Measurements from ENCODE around the gene ATP6V0A1.

Gene ATP6V0A1

DNA sequence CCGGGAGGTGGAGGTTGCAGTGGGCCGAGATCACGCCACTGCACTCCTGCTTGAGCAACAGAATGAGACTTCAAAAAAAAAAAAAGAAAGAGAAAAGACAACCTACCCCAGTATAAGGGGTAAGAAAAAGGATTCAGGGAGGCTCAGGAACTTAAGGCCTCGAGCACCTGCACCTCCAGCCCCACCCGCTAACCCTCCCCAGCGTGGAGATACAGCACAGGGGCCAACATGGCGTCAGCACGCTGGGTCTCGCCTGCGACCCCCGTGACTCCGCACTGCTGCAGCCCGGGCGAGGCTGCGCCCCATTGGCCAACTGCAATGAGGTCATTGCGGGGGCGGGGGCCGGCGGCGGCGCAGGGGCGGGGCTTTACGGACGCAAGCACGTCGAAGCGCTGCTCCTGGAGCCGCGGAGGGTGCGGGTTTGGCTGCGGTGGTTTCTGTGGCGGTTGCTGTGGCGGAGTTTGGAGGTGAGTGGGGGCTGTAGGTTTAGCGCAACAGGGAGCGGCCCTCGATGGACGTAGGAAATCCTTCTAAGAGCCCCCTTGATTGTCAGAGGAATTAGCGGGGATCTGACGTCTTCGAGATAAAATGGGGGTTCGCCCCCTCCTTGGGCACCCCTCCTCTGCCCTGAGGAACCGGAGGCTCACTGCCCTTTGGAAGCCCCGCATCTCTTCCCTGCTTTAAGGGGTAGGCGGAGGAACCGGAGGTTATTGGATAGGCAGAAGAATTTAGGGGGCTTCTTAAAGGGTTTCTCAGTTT lies at the start of gene ATP6V0A1:
TSS of gene ATP6V0A1 (plus strand) at position 382 of the 759 bp plus-strand sequence. CDS start 2,017 bp downstream, outside the sequence.
- peak; percentile 96 for DNase-seq (ENCODE audit: low read depth)
- H3K4me3 ChIP-seq (ENCODE audit: low read depth, low read length) = peak within 1 kb of the TSS; percentile 100
- TF ChIP-seq, protein P1, sequence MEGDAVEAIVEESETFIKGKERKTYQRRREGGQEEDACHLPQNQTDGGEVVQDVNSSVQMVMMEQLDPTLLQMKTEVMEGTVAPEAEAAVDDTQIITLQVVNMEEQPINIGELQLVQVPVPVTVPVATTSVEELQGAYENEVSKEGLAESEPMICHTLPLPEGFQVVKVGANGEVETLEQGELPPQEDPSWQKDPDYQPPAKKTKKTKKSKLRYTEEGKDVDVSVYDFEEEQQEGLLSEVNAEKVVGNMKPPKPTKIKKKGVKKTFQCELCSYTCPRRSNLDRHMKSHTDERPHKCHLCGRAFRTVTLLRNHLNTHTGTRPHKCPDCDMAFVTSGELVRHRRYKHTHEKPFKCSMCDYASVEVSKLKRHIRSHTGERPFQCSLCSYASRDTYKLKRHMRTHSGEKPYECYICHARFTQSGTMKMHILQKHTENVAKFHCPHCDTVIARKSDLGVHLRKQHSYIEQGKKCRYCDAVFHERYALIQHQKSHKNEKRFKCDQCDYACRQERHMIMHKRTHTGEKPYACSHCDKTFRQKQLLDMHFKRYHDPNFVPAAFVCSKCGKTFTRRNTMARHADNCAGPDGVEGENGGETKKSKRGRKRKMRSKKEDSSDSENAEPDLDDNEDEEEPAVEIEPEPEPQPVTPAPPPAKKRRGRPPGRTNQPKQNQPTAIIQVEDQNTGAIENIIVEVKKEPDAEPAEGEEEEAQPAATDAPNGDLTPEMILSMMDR (IDR thresholded peaks at IDR 0.05; ENCODE audit: insufficient read depth, low read depth, low read length, missing control alignments) = no peak

DNA sequence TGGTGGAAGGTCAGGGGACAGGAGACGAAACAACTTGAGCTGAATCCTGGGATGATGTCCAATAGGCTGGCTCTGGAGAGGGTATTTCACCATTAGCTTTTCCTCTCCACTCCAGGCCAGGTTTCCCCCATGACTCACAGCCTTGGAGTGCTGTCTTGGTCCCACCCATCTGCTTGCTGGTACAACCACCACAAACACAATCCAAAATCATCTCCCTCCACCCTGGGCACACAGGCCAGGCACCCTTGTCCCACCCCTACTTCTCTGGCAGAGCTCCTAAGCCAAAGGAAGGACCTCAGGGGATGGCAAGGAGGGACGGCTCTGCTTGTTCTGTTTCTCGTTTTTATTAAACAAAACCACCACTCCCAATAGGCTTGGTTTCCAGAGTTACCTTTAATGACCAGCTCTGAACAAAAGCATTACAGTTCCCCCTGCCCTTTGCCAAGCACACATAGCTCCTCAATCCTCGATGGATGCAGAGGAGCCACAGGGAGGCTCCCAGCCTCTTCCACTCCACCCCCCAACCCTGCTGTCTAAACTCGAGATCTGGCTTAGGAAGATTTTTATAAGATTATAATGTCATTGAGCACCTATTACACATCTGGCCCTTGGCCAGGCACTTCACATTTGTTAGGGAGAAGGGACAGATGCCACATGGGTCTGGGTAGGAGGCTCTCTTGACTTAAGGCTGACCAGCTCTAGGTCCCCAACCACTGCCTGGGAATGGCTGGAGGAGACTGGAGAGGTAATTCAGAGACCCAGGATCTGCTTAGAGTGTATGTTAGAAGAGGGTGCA lies 49.0 kb upstream of the ATP6V0A1 start:
- H3K4me3 ChIP-seq (ENCODE audit: low read depth, low read length) = no peak overlapping the region
- TF ChIP-seq, protein P1 (IDR thresholded peaks at IDR 0.05; ENCODE audit: insufficient read depth, low read depth, low read length, missing control alignments) = no peak
- DNase-seq (ENCODE audit: low read depth) = no peak

DNA sequence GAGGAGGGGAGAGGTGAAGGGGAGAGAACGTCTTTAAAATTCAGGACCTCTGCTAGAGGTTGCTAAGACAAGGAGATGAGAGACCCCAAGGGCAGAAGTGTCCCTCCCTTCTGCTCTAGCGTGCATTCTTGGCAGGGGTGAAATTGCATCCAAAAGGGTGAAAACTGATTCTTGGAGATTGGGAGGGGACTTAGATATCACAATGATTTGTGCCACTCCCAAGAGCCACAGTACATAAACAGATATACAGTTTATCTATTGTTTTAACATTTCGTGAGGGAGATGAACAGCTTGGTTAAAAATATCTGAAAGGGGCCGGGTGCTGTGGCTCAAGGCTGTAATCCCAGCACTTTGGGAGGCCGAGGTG lies 48.4 kb upstream of the ATP6V0A1 start:
- H3K4me3 ChIP-seq (ENCODE audit: low read depth, low read length) = no peak overlapping the region
- DNase-seq (ENCODE audit: low read depth) = no peak
- TF ChIP-seq, protein P1 (IDR thresholded peaks at IDR 0.05; ENCODE audit: insufficient read depth, low read depth, low read length, missing control alignments) = no peak

DNA sequence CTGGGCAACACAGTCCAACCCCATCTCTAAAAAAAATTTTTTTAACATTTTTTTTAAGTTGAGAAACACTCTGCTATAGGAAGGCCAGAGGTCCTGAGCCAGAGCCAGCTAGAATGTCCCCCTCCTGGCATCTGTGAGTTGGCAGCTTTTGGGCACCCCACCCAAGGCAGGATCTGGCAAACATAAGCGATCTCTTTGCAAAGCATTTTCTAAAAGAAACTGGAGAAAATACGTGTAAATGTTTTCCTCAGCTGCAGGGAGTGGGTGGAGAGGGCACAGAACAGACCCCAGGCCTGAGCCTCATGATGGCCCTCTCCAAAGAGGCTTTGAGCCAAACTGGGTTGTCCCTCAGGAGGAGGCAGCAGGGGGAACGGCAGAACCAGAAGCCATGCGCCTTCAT lies 47.3 kb upstream of the ATP6V0A1 start:
- DNase-seq (ENCODE audit: low read depth) = no peak
- H3K4me3 ChIP-seq (ENCODE audit: low read depth, low read length) = no peak overlapping the region
- TF ChIP-seq, protein P1 (IDR thresholded peaks at IDR 0.05; ENCODE audit: insufficient read depth, low read depth, low read length, missing control alignments) = no peak

DNA sequence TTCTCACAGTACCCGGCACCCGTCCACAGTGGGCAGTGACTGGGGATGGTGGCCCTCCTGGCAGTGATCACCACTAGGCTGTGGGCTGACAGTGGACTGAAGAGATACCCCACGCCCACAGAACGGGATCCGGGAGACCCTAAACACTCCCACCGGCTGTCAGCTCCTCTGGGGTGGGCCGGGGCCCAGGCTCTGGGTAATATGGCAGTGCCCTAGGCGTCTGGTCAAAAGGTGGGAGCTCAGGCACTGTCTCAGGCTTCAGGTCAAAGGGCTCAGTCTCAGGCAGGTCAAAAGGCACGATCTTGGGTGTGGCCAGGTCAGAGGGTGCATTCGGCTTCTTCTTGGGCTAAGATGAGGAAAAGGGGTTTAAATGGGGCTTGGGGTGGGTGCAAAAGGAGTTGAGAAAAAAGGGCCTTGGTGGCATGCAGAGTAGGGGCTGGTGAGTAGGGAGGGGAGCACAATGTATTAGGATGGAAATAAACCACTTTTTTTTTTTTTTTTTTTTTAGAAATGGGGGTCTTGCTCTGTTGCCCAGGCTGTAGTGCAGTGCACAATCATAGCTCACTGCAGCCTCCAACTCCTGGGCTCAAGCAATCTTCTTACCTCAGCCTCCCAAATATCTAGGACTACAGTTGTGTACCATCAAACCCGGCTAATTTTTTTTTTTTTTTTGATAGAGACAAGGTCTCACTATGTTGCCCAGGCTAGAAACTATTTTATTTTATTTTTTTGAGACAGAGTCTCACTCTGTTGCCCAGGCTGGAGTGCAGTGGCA lies 46.6 kb upstream of the ATP6V0A1 start:
- no peak for DNase-seq (ENCODE audit: low read depth)
- H3K4me3 ChIP-seq (ENCODE audit: low read depth, low read length) = no peak overlapping the region
- TF ChIP-seq, protein P1 (IDR thresholded peaks at IDR 0.05; ENCODE audit: insufficient read depth, low read depth, low read length, missing control alignments) = no peak

DNA sequence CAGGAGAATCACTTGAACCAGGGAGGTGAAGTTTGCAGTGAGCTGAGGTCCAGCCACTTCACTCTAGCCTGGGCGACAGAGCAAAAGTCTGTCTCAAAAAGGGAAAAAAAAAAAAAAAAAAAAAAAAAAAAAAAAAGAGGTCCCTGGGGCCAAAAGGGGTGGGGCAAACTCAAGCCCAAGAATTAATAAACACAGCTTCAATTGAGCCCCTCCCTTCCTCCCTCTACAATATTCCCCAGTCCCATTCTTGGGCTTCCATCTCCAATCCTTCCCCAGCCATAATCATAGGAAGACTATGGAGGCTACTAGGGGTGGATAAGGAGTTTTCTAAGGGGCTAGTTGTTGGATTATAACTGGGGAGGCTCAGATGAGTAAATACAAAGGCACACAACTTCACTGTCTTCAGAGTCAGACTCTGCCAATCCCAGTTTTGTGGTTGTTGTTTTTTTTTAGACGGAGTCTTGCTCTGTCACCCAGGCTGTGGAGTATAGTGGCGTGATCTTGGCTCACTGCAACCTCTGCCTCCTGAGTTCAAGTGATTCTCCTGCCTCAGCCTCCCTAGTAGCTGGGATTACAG lies 45.1 kb upstream of the ATP6V0A1 start:
- no peak for DNase-seq (ENCODE audit: low read depth)
- no peak overlapping the region for H3K4me3 ChIP-seq (ENCODE audit: low read depth, low read length)
- TF ChIP-seq, protein P1 (IDR thresholded peaks at IDR 0.05; ENCODE audit: insufficient read depth, low read depth, low read length, missing control alignments) = no peak

Measured in GM12865 (cell line).